GM12878 (cell line): ENCODE results near the gene B4GALNT4. TPM values are rescaled to one million over a fixed set of nuclear protein-coding genes. Genes with fewer than 3 reads are reported as not detected.

Experiments
- ATAC-seq: fragments of 200-7000 bp; cut with Tn5 transposase; 3 replicates; pipeline ENCODE4 v1.9.1; 2020; ENCODE audit warnings: mild to moderate bottlenecking, moderate library complexity
- BruUV-seq: library from RNA; stranded (reverse); fragments of 400-500 nt; replicated peaks from 2 replicates; lab custom pipeline; 2021; lab: Mats Ljungman, UMichigan
- CTCF ChIA-PET: fragments of 300-600 bp; sonication (Branson Sonifier 250); formaldehyde crosslinking; extraction: SDS; loops from one replicate; lab custom pipeline; 2021; ENCODE audit warnings: inconsistent platforms; lab: Yijun Ruan, JAX
- POLR2A ChIA-PET: fragments of 350-600 bp; formaldehyde crosslinking; extraction: SDS; loops from one replicate; lab custom pipeline; 2021; ENCODE audit warnings: inconsistent platforms; lab: Charles Lee
- RAD21 ChIA-PET: fragments of 300-600 bp; sonication (Branson Sonifier 250); formaldehyde crosslinking; loops from one replicate; lab custom pipeline; 2023; ENCODE audit warnings: antibody characterized with exemption; ENCODE audit not compliant: unreplicated experiment; lab: Charles Lee
- SMC1A ChIA-PET: fragments of 300-600 bp; sonication (Branson Sonifier 250); formaldehyde crosslinking; loops from one replicate; lab custom pipeline; 2023; ENCODE audit not compliant: unreplicated experiment, uncharacterized antibody; lab: Charles Lee
- DNase-seq: peaks from one replicate; pipeline ENCODE4 v3.0.0-alpha.2; 2011; ENCODE audit warnings: low read depth, low spot score
- FAIRE-seq: peaks from 3 replicates; lab custom pipeline; 2011; peaks lifted over from hg19 to GRCh38; lab: Jason Lieb, UNC
- H2AFZ ChIP-seq: 2 replicates; pipeline ENCODE4 v1.6.0; 2011; ENCODE audit warnings: low read depth, low read length, control low read depth; ENCODE audit not compliant: control insufficient read depth
- H3K27ac ChIP-seq: 2 replicates; pipeline ENCODE4 v1.5.1; 2011; ENCODE audit warnings: control low read depth; ENCODE audit not compliant: control insufficient read depth, insufficient read depth
- H3K27me3 ChIP-seq, 2 experiments: replicated peaks in 1 of 2; 2 replicates each; pipeline versions ENCODE4 v1.6.0 to v1.6.1; 2011; ENCODE audit warnings: low read length in 1 of 2; ENCODE audit not compliant: control insufficient read depth in 2 of 2, insufficient read depth in 2 of 2
- H3K36me3 ChIP-seq, 2 experiments: 2 replicates each; pipeline ENCODE4 v1.5.1; 2011; ENCODE audit warnings: low read length in 1 of 2; ENCODE audit not compliant: control insufficient read depth in 2 of 2, insufficient read depth in 2 of 2
- H3K4me1 ChIP-seq: 2 replicates; pipeline ENCODE4 v1.6.1; 2011; ENCODE audit warnings: mild to moderate bottlenecking, low read length, moderate library complexity, mixed read lengths; ENCODE audit not compliant: control insufficient read depth, insufficient read depth
- H3K4me2 ChIP-seq: 2 replicates; pipeline ENCODE4 v1.6.0; 2011; ENCODE audit warnings: control low read depth; ENCODE audit not compliant: control insufficient read depth, insufficient read depth
- H3K4me3 ChIP-seq: fragments of 200-600 bp; sonication (generic); 2 replicates; pipeline ENCODE4 v1.5.1; 2016
- H3K79me2 ChIP-seq: 2 replicates; pipeline ENCODE4 v1.6.0; 2011; ENCODE audit warnings: low read length; ENCODE audit not compliant: control insufficient read depth, insufficient read depth
- H3K9ac ChIP-seq: 2 replicates; pipeline ENCODE4 v1.8.0; 2011; ENCODE audit warnings: low read length, control low read depth, mixed read lengths; ENCODE audit not compliant: control insufficient read depth, insufficient read depth
- H3K9me3 ChIP-seq: replicated peaks from 3 replicates; pipeline ENCODE4 v1.5.1; 2011; ENCODE audit warnings: mild to moderate bottlenecking, low read length; ENCODE audit not compliant: control insufficient read depth, insufficient read depth
- H4K20me1 ChIP-seq: 2 replicates; pipeline ENCODE4 v1.6.0; 2011; ENCODE audit not compliant: control insufficient read depth, insufficient read depth
- BCL3 ChIP-seq: IDR thresholded peaks from 2 replicates; pipeline ENCODE4 v1.6.1; 2011; ENCODE audit warnings: borderline replicate concordance, low read depth, mild to moderate bottlenecking, moderate library complexity, low read length; ENCODE audit not compliant: insufficient read depth, poor library complexity, severe bottlenecking
- KDM1A ChIP-seq: fragments of 200-600 bp; sonication (generic); IDR thresholded peaks from 2 replicates; pipeline ENCODE4 v1.6.1; 2016; ENCODE audit warnings: borderline replicate concordance
- KLF5 ChIP-seq: fragments of 450-650 bp; IDR thresholded peaks from 2 replicates; pipeline ENCODE4 v1.6.1; 2014; ENCODE audit warnings: mild to moderate bottlenecking; ENCODE audit not compliant: partially characterized antibody
- LARP7 ChIP-seq: fragments of 450-650 bp; IDR thresholded peaks from 2 replicates; pipeline ENCODE4 v1.6.1; 2017; ENCODE audit warnings: mild to moderate bottlenecking
- NFIC ChIP-seq: IDR thresholded peaks from 2 replicates; pipeline ENCODE4 v1.6.1; 2012; ENCODE audit warnings: low read depth, mild to moderate bottlenecking, inconsistent platforms, low read length, moderate library complexity
- NR2F1 ChIP-seq: fragments of 450-650 bp; conservative IDR thresholded peaks from 2 replicates; pipeline ENCODE4 v1.6.1; 2017; ENCODE audit warnings: mild to moderate bottlenecking
- RB1 ChIP-seq: fragments of 450-650 bp; formaldehyde crosslinking; IDR thresholded peaks from 2 replicates; pipeline ENCODE4 v1.6.1; 2017; ENCODE audit warnings: mild to moderate bottlenecking, borderline replicate concordance
- RELB ChIP-seq: fragments of 450-650 bp; IDR thresholded peaks from 2 replicates; pipeline ENCODE4 v1.6.1; 2017; ENCODE audit warnings: low read depth, mild to moderate bottlenecking, moderate library complexity
- WRNIP1 ChIP-seq: IDR thresholded peaks from 2 replicates; pipeline ENCODE4 v1.6.1; 2011; ENCODE audit warnings: low read depth, low read length, improper control_type of control experiment, borderline replicate concordance
- YY1 ChIP-seq: IDR thresholded peaks from 2 replicates; pipeline ENCODE4 v1.6.1; 2011; ENCODE audit warnings: low read depth, mild to moderate bottlenecking, low read length
- WGBS: methylation state at CpG from one replicate; pipeline ENCODE4 v1.1.6; 2016; ENCODE audit warnings: low lambda C conversion rate; ENCODE audit not compliant: insufficient replicate concordance, insufficient coverage; ENCODE audit errors: missing lambda C conversion rate; 5-methylcytosine and 5-hydroxymethylcytosine counted together
- in situ Hi-C: fragments of 300-500 bp; cut with MboI; formaldehyde crosslinking; loops from 9 replicates; pipeline ENCODE4 v1.14.3; 2018; ENCODE audit warnings: mixed read lengths
- intact Hi-C: fragments of 100-400 bp; cut with micrococcal nuclease; formaldehyde crosslinking; loops from one replicate; pipeline ENCODE4 v1.14.2; 2022; ENCODE audit not compliant: unreplicated experiment
- polyA plus RNA-seq, 11 experiments: library from polyadenylated mRNA; depleted of rRNA in 4 of 11; unstranded in 6 of 11; stranded (reverse) in 5 of 11; fragments of >200 nt; fragmentation: Nextera tagmentation in 4 of 11; fragmentation: Illumina TruSeq in 1 of 11; extraction: Ambion mirVana in 4 of 11; extraction: Trizol in 1 of 11; gene quantifications; 1 replicate in 1 of 11; 2 replicates in 10 of 11; pipeline versions ENCODE4 v1.2.1 to v1.2.3, GENCODE V29; 2011 to 2016; ENCODE audit warnings: inconsistent platforms in 2 of 11, missing spikeins in 2 of 11, low read depth in 1 of 11
- total RNA-seq, 4 experiments: library from RNA; depleted of rRNA in 3 of 4; stranded (reverse); fragments of >200 nt in 3 of 4; fragmentation: Illumina TruSeq in 1 of 4; extraction: Trizol in 1 of 4; gene quantifications; 2 replicates each; pipeline versions ENCODE4 v1.2.1 to v1.2.3, GENCODE V29; 2013 to 2021
- TF ChIP-seq, protein P1 (sequence below): IDR thresholded peaks from 2 replicates; pipeline ENCODE4 v1.6.1; 2011; ENCODE audit warnings: low read depth, mild to moderate bottlenecking, low read length, moderate library complexity, borderline replicate concordance; ENCODE audit errors: extremely low read depth

The B4GALNT4 gene
- total and polyA plus RNA-seq, 10 of the 15 experiments (the other 5 are each of a cell fraction or from before 2014, with no cell fraction given), result 0.04 to 0.82 (median 0.40) TPM; not detected in 6

DNA sequence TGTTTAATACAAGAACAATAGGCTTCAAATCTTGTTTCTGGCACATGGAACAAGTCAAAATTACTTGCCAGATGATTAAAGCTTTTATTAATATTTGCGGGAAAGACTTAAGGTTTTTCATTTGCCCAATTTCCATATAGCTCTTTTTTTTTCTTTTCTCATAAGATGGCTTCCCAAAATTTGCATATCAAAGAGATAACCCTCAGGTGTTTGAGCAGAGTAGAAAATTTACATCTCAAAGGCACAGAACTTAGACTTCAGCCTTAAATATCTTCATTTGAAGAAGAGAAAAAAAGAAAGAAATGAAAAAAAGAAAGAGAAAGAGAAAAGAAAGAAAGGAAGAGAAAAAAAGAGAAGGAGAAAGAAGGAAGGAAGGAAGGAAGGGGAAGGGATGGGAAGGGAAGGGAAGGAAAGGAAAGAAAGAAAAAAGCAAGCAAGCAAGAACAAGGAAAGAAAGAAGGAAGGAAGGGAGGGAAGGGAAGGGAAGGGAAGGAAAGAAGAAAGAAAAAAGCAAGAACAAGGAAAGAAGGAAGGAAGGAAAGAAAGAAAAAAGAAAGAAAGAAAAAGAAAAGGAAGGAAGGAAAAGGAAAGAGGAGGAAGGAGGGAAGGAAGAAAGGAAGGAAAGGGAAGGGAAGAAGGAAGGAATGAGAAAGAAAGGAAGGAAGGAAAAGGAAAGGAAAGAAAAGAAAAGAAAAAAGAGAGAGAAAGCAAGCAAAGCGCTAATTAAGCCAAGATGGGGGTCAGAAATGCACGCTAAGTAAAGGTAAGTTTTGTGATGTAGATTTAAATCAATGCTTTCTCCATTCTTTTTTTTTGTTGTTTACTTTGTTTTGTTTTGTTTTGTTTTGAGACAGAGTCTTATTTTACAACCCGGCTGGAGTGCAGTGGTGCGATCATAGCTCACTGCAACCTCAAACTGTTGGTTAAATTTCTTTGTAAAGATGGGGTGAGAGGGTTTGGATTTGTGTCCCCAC, 28.5 kb upstream of the B4GALNT4 start:
- TF ChIP-seq, protein P1, sequence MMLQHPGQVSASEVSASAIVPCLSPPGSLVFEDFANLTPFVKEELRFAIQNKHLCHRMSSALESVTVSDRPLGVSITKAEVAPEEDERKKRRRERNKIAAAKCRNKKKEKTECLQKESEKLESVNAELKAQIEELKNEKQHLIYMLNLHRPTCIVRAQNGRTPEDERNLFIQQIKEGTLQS, result no peak
- TF ChIP-seq NR2F1, result no peak
- POLR2A ChIA-PET, result interaction anchor here (0.6 to 2.7 kb wide), 8 partner anchors 7 to 61 kb away, joined by 3 to 35 read pairs (median 6); no protein-coding TSS in a partner anchor
- Histone ChIP-seq H3K36me3 (no peaks in the 10 kb centered on the region), H3K27me3 (no peaks in the 10 kb centered on the region), H2AFZ (no peak overlapping the region; the same call in 1 of the 2 replicates), H4K20me1 (no peaks in the 10 kb centered on the region), H3K9me3 (no peaks in the 10 kb centered on the region; the same call in 2 of the 3 replicates), H3K4me2 (no peak overlapping the region), H3K4me1 (peaks cover 2% of the 10 kb centered on the region), H3K4me3 (no peak overlapping the region), H3K79me2 (no peaks in the 10 kb centered on the region), H3K27ac (no peak overlapping the region), H3K9ac (no peak overlapping the region)
- RAD21 ChIA-PET, result interaction anchor here (1.7 to 2.3 kb wide), 3 partner anchors 11 to 28 kb away, joined by 5 to 12 read pairs (median 10); no protein-coding TSS in a partner anchor
- FAIRE-seq, result no peak
- 13% methylated on average over 5 of the region's 5 CpGs for WGBS
- in situ Hi-C loops (no loop called here), intact Hi-C loops (no loop called here)
- CTCF ChIA-PET, result interaction anchor here (0.9 to 3.2 kb wide), 7 partner anchors 7 to 107 kb away, joined by 3 to 17 read pairs (median 4); no protein-coding TSS in a partner anchor
- SMC1A ChIA-PET, result interaction anchor here (0.9 to 3.0 kb wide), 7 partner anchors 7 to 36 kb away, joined by 3 to 25 read pairs (median 7); no protein-coding TSS in a partner anchor
- ATAC-seq, result no peak
- no peak for DNase-seq
- no TSS peak for BruUV-seq

DNA sequence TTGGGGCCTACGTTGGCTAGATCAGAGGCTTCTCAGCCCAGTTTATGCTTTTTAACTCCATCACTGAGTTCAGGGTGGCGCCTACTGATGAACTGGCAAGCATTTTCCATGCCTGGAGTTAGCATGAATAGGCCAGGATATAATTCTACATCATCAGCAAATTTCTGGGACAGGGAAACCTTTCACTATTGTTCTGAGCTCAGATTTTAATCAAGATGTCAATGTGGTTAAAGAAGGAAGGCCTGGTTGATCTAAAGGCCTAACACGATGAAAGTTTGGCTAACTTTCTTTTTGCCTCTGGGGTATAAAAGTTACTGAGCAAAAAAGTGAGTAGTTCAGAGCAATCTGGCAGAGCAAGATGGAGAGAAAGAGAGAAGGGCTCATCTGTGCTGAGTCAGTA, 27.0 kb upstream of the B4GALNT4 start:
- H3K27ac ChIP-seq, result no peak overlapping the region
- TF ChIP-seq RELB (no peak), WRNIP1 (no peak), KLF5 (no peak), LARP7 (no peak), NFIC (no peak), BCL3 (no peak), RB1 (no peak), KDM1A (no peak), YY1 (no peak)

More for the DNA sequence above, 27.0 kb upstream of the B4GALNT4 start:
- Histone ChIP-seq H3K9ac (no peak overlapping the region), H3K9me3 (no peaks in the 10 kb centered on the region; the same call in 2 of the 3 replicates), H3K4me3 (no peak overlapping the region), H3K4me2 (no peak overlapping the region), H3K79me2 (no peaks in the 10 kb centered on the region), H3K27me3 (no peaks in the 10 kb centered on the region), H2AFZ (no peak overlapping the region), H3K36me3 (no peaks in the 10 kb centered on the region), H4K20me1 (no peaks in the 10 kb centered on the region), H3K4me1 (peaks cover 2% of the 10 kb centered on the region)
- ChIA-PET RAD21 (interaction anchor here (0.9 kb wide), 1 partner anchor 12 kb away, joined by 3 read pairs; no protein-coding TSS in a partner anchor), CTCF (interaction anchor here (1.0 kb wide), 1 partner anchor 13 kb away, joined by 4 read pairs; no protein-coding TSS in a partner anchor), SMC1A (interaction anchor here (0.6 to 1.4 kb wide), 2 partner anchors 12 to 98 kb away, joined by 3 read pairs; no protein-coding TSS in a partner anchor), POLR2A (no interaction called here)
- in situ Hi-C loops (no loop called here), intact Hi-C loops (no loop called here)
- BruUV-seq, result no TSS peak
- no peak for FAIRE-seq
- no peak for DNase-seq
- ATAC-seq, result no peak
- WGBS, result 86% methylated on average over 3 of the region's 3 CpGs
